T47D (cell line): ENCODE data around the gene RND1.
"Not testable (repeated sequence)": the region's sequence is repeated elsewhere in the genome, so short reads cannot be mapped to it uniquely, and the experiment has no call there.

Experiments
- DNase-seq, 2 experiments: peaks; one replicate each; pipeline versions ENCODE4 v3.0.0 to v3.0.0-alpha.2; 2011 to 2012; ENCODE audit warnings: low read depth in 1 of 2, low spot score in 1 of 2
- JUND ChIP-seq: IDR thresholded peaks from 2 replicates; pipeline ENCODE4 v1.6.1; 2012; ENCODE audit warnings: low read depth
- in situ Hi-C: cut with HindIII; loops from 2 replicates; pipeline ENCODE4 v1.10.0; 2016; ENCODE audit warnings: low sequenced_read_pairs, low pct_unique_long_range_greater_than_20kb

RND1 gene

GRCh38 chr12:48882972-48883304 is 17.3 kb upstream of the RND1 start:
- TF ChIP-seq JUND = no peak
- no peak for DNase-seq
- in situ Hi-C loops = no loop called here

- in situ Hi-C loops = no loop called here
- peak in 1 of 2 experiments; percentile 62 for DNase-seq
- no peak for TF ChIP-seq JUND
Observed at GRCh38 chr12:48882315-48882687, 16.6 kb upstream of the RND1 start.

GRCh38 chr12:48881686-48882314 is 16.1 kb upstream of the RND1 start:
- no peak for DNase-seq
- in situ Hi-C loops = no loop called here
- no peak for TF ChIP-seq JUND

GRCh38 chr12:48880647-48881046 is 15.0 kb upstream of the RND1 start:
- in situ Hi-C loops = no loop called here
- DNase-seq = no peak
- TF ChIP-seq JUND = no peak

- in situ Hi-C loops = no loop called here
- TF ChIP-seq JUND = no peak
- no peak for DNase-seq
Observed at GRCh38 chr12:48878548-48878947, 12.9 kb upstream of the RND1 start.

GRCh38 chr12:48875944-48876515 is 10.4 kb upstream of the RND1 start:
- no peak for DNase-seq
- TF ChIP-seq JUND = no peak
- in situ Hi-C loops = no loop called here

- DNase-seq, in situ Hi-C loops: not testable (repeated sequence)
Observed at GRCh38 chr12:48873534-48873933, 7.9 kb upstream of the RND1 start.

- in situ Hi-C loops = no loop called here
- DNase-seq = no peak
- TF ChIP-seq JUND = no peak
Observed at GRCh38 chr12:48873096-48873495, 7.4 kb upstream of the RND1 start.

GRCh38 chr12:48869191-48869590 is 3.5 kb upstream of the RND1 start:
- no peak for DNase-seq
- in situ Hi-C loops = no loop called here
- no peak for TF ChIP-seq JUND

GRCh38 chr12:48868451-48868850 is 2.8 kb upstream of the RND1 start:
- no peak for DNase-seq
- in situ Hi-C loops = no loop called here
- no peak for TF ChIP-seq JUND

- in situ Hi-C loops = no loop called here
- no peak for DNase-seq
- TF ChIP-seq JUND = no peak
Observed at GRCh38 chr12:48866052-48866711, 512 bp upstream of the RND1 start.

- no peak for TF ChIP-seq JUND
- in situ Hi-C loops = no loop called here
- DNase-seq = no peak
Observed at GRCh38 chr12:48863291-48863690, 2.4 kb downstream of the RND1 start.

GRCh38 chr12:48862760-48863159 is 2.9 kb downstream of the RND1 start:
- in situ Hi-C loops = no loop called here
- no peak for TF ChIP-seq JUND
- DNase-seq = no peak

- no peak for TF ChIP-seq JUND
- no peak for DNase-seq
- in situ Hi-C loops = no loop called here
Observed at GRCh38 chr12:48861111-48861510, 4.6 kb downstream of the RND1 start.

GRCh38 chr12:48860236-48860635 is 5.4 kb downstream of the RND1 start:
- in situ Hi-C loops, DNase-seq: not testable (repeated sequence)
